ENCODE measurements around the gene PARVA.

The PARVA gene

GRCh38 chr11:12403997-12404350 lies 26.6 kb downstream of the PARVA start:
- DNase-seq = no peak

GRCh38 chr11:12404436-12404835 lies 27.1 kb downstream of the PARVA start:
- DNase-seq = no peak

GRCh38 chr11:12408156-12408770 lies 30.9 kb downstream of the PARVA start:
- no peak for DNase-seq

- no peak for DNase-seq
Measured at GRCh38 chr11:12409621-12410005, 32.2 kb downstream of the PARVA start.

GRCh38 chr11:12410006-12410728 lies 32.8 kb downstream of the PARVA start:
- DNase-seq = peak in 1 of 2 experiments; percentile 4

GRCh38 chr11:12411393-12411792 lies 34.0 kb downstream of the PARVA start:
- DNase-seq = no peak

GRCh38 chr11:12411806-12412727 lies 34.7 kb downstream of the PARVA start:
- peak in 1 of 2 experiments; percentile 33 for DNase-seq

GRCh38 chr11:12413141-12414052 lies 36.0 kb downstream of the PARVA start:
- no peak for DNase-seq

- no peak for DNase-seq
Measured at GRCh38 chr11:12414611-12415010, 37.2 kb downstream of the PARVA start.

GRCh38 chr11:12415342-12415966 lies 38.1 kb downstream of the PARVA start:
- no peak for DNase-seq

GRCh38 chr11:12416552-12416951 lies 39.2 kb downstream of the PARVA start:
- DNase-seq = no peak

GRCh38 chr11:12417691-12418611 lies 40.6 kb downstream of the PARVA start:
- DNase-seq = no peak

- no peak for DNase-seq
Measured at GRCh38 chr11:12420040-12420439, 42.7 kb downstream of the PARVA start.

- DNase-seq = no peak
Measured at GRCh38 chr11:12420706-12421105, 43.3 kb downstream of the PARVA start.

- no peak for DNase-seq
Measured at GRCh38 chr11:12421386-12421785, 44.0 kb downstream of the PARVA start.

- no peak for DNase-seq
Measured at GRCh38 chr11:12426176-12426575, 48.8 kb downstream of the PARVA start.

GRCh38 chr11:12429155-12429554 lies 51.8 kb downstream of the PARVA start:
- DNase-seq = no peak

GRCh38 chr11:12430351-12430750 lies 53.0 kb downstream of the PARVA start:
- DNase-seq = no peak

- no peak for DNase-seq
Measured at GRCh38 chr11:12430954-12431595, 53.7 kb downstream of the PARVA start.

- DNase-seq = no peak
Measured at GRCh38 chr11:12432507-12432906, 55.1 kb downstream of the PARVA start.
